Colon (tissue), 2 donors: ENCODE measurements around the gene TMEM40.
"Not testable (repeated sequence)": the region's sequence is repeated elsewhere in the genome, so short reads cannot be mapped to it uniquely, and the experiment has no call there.

Experiments used
- FAIRE-seq: peaks from 2 replicates; lab custom pipeline; 2012; peaks lifted over from hg19 to GRCh38; lab: Jason Lieb, UNC
- donor health status: control.
- donor health status: control.

Gene TMEM40

GRCh38 chr3:12759097-12759679, at the start of gene TMEM40:
Gene TMEM40 (minus strand): TSS chr3:12759259. CDS start chr3:12749832, 9,427 bp downstream.
- FAIRE-seq: no peak

GRCh38 chr3:12808587-12808986, 49.5 kb upstream of the TMEM40 start:
- no peak for FAIRE-seq

- FAIRE-seq: no peak
These were observed 48.7 kb upstream of the TMEM40 start for GRCh38 chr3:12807601-12808359.

GRCh38 chr3:12807066-12807465, 48.0 kb upstream of the TMEM40 start:
- no peak for FAIRE-seq

GRCh38 chr3:12803371-12803770, 44.3 kb upstream of the TMEM40 start:
- FAIRE-seq: no peak

GRCh38 chr3:12799525-12800440, 40.7 kb upstream of the TMEM40 start:
- FAIRE-seq: no peak

GRCh38 chr3:12798559-12799179, 39.6 kb upstream of the TMEM40 start:
- no peak for FAIRE-seq

GRCh38 chr3:12797892-12798558, 39.0 kb upstream of the TMEM40 start:
- FAIRE-seq: no peak

GRCh38 chr3:12797124-12797891, 38.2 kb upstream of the TMEM40 start:
- FAIRE-seq: no peak

GRCh38 chr3:12796171-12797123, 37.4 kb upstream of the TMEM40 start, which contains the start of gene CAND2:
Gene CAND2 (plus strand): TSS chr3:12796680. CDS start chr3:12796721, 41 bp downstream.
- no peak for FAIRE-seq

- no peak for FAIRE-seq
These were observed 34.6 kb upstream of the TMEM40 start for GRCh38 chr3:12793701-12794100.

GRCh38 chr3:12791430-12791829, 32.4 kb upstream of the TMEM40 start:
- no peak for FAIRE-seq

- FAIRE-seq: not testable (repeated sequence)
These were observed 29.1 kb upstream of the TMEM40 start for GRCh38 chr3:12787967-12788690.

- not testable (repeated sequence) for FAIRE-seq
These were observed 28.3 kb upstream of the TMEM40 start for GRCh38 chr3:12787346-12787745.

- FAIRE-seq: no peak
These were observed 26.0 kb upstream of the TMEM40 start for GRCh38 chr3:12785096-12785495.

- FAIRE-seq: no peak
These were observed 23.2 kb upstream of the TMEM40 start for GRCh38 chr3:12782172-12782815.

GRCh38 chr3:12780751-12781150, 21.7 kb upstream of the TMEM40 start:
- FAIRE-seq: no peak

GRCh38 chr3:12777171-12777570, 18.1 kb upstream of the TMEM40 start:
- FAIRE-seq: no peak
